ENCODE measurements around the gene INF2. TPM values are rescaled to one million over a fixed set of nuclear protein-coding genes. Genes with fewer than 3 reads are reported as not detected.

The INF2 gene
- total RNA-seq (36.5 and 62.4 TPM in 2 replicates), polyA plus RNA-seq (14.1 and 14.5 TPM in 2 replicates)

- Histone ChIP-seq H3K4me1 (ENCODE audit: low read depth) (peaks cover 6% of the 10 kb centered on the region), H3K9me3 (ENCODE audit: low read depth) (no peaks in the 10 kb centered on the region), H3K4me3 (peak within 1 kb of the TSS; percentile 87), H3K27me3 (no peaks in the 10 kb centered on the region), H3K27ac (peak within 1 kb of the TSS; percentile 70), H3K36me3 (no peaks in the 10 kb centered on the region)
- peak; percentile 70 to 83 for DNase-seq (ENCODE audit: low read depth in 1 of 2, low spot score in 1 of 2)
- TF ChIP-seq CTCF (IDR thresholded peaks at IDR 0.05; ENCODE audit: low read depth, low read length) = no peak
Measured at GRCh38 chr14:104689109-104689880, at the start of gene INF2. INF2 (plus strand) TSS chr14:104689618; CDS start chr14:104701366, 11,748 bp downstream.

- Histone ChIP-seq H3K9me3 (ENCODE audit: low read depth) (no peaks in the 10 kb centered on the region), H3K27ac (no peak overlapping the region), H3K4me1 (ENCODE audit: low read depth) (peaks cover 13% of the 10 kb centered on the region), H3K27me3 (no peaks in the 10 kb centered on the region), H3K4me3 (no peak overlapping the region), H3K36me3 (no peaks in the 10 kb centered on the region)
- peak; percentile 93 for TF ChIP-seq CTCF (IDR thresholded peaks at IDR 0.05; ENCODE audit: low read depth, low read length)
- peak; percentile 65 to 85 for DNase-seq (ENCODE audit: low read depth in 1 of 2, low spot score in 1 of 2)
Measured at GRCh38 chr14:104639885-104640548, 49.4 kb upstream of the INF2 start.

GRCh38 chr14:104640681-104641080, 48.7 kb upstream of the INF2 start:
- TF ChIP-seq CTCF (IDR thresholded peaks at IDR 0.05; ENCODE audit: low read depth, low read length) = no peak
- no peak for DNase-seq (ENCODE audit: low read depth in 1 of 2, low spot score in 1 of 2)
- H3K36me3 ChIP-seq = no peaks in the 10 kb centered on the region
- H3K4me1 ChIP-seq (ENCODE audit: low read depth) = peaks cover 13% of the 10 kb centered on the region
- no peaks in the 10 kb centered on the region for H3K27me3 ChIP-seq
- no peak overlapping the region for H3K27ac ChIP-seq
- H3K9me3 ChIP-seq (ENCODE audit: low read depth) = no peaks in the 10 kb centered on the region
- no peak overlapping the region for H3K4me3 ChIP-seq

- Histone ChIP-seq H3K9me3 (ENCODE audit: low read depth) (no peaks in the 10 kb centered on the region), H3K27ac (no peak overlapping the region), H3K4me1 (ENCODE audit: low read depth) (peaks cover 13% of the 10 kb centered on the region), H3K36me3 (no peaks in the 10 kb centered on the region), H3K27me3 (no peaks in the 10 kb centered on the region), H3K4me3 (no peak overlapping the region)
- no peak for TF ChIP-seq CTCF (IDR thresholded peaks at IDR 0.05; ENCODE audit: low read depth, low read length)
- no peak for DNase-seq (ENCODE audit: low read depth in 1 of 2, low spot score in 1 of 2)
Measured at GRCh38 chr14:104641753-104642539, 47.5 kb upstream of the INF2 start.

GRCh38 chr14:104642540-104642868, 46.9 kb upstream of the INF2 start:
- Histone ChIP-seq H3K27me3 (no peaks in the 10 kb centered on the region), H3K9me3 (ENCODE audit: low read depth) (no peaks in the 10 kb centered on the region), H3K4me1 (ENCODE audit: low read depth) (peaks cover 13% of the 10 kb centered on the region), H3K27ac (no peak overlapping the region), H3K36me3 (no peaks in the 10 kb centered on the region), H3K4me3 (no peak overlapping the region)
- TF ChIP-seq CTCF (IDR thresholded peaks at IDR 0.05; ENCODE audit: low read depth, low read length) = no peak
- no peak for DNase-seq (ENCODE audit: low read depth in 1 of 2, low spot score in 1 of 2)
